UCSD-AML1 (cell line): ENCODE measurements around the gene NPTN.
"Not testable (repeated sequence)": the region's sequence is repeated elsewhere in the genome, so short reads cannot be mapped to it uniquely, and the experiment has no call there.

Experiments used
- DNase-seq: peaks from one replicate; lab custom pipeline; 2025; ENCODE audit not compliant: unreplicated experiment; lab: John Stamatoyannopoulos, UW

The NPTN gene

DNA sequence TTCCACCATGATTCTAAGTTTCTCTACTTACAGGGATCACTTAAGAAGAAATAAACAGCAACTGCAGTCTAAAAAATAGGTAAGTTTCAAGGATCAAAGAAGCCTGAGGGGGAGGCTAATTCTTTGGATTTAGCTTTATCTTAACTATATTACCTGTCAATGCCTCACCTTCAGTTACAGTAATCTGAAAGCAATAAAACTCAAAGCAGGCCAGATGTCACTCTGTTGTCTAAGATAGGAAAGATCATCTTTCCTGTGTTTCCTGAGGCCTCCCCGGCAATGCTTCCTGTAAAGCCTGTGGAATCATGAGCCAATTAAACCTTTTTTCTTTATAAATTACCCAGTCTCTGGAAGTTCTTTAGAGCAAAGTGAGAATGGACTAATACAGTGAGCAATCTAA, 60.2 kb downstream of the NPTN start:
- DNase-seq: no peak

DNA sequence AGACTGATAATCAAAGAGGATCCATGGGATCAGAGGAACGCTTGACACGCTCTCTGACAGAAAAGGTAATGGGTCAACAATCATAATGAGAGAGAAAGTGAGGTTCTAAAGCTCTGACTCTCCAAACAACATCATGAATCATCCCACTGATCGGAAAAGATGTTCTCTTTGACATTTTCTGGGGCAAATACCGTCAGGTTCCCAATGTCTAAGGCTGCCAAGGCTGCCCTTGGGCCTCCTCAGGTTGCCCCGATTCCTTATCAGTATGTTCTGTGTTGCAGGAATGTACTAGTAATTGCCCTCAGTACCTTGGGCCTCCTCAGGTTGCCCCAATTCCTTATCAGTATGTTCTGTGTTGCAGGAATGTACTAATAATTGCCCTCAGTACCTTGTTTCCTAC, 60.9 kb downstream of the NPTN start:
- DNase-seq: no peak

DNA sequence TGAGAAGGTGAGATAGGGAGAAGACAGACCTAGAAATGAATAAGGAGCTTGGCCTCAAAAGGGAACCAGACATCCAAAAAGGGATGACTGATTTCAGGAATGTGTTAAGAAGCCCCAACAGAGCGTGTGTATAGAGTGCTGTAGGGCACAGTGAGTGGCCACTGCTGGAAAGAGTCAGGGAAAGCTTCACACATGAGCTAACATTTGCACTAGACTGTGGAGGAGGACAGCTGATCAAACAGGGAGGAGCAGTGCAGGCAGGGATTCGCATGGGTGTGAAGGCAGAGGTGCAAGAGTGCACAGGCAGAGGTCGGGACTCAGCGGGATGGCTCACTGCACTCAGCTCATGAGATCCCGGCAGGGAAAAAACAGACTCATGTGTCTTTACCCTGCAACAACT, 61.8 kb downstream of the NPTN start:
- DNase-seq: no peak

DNA sequence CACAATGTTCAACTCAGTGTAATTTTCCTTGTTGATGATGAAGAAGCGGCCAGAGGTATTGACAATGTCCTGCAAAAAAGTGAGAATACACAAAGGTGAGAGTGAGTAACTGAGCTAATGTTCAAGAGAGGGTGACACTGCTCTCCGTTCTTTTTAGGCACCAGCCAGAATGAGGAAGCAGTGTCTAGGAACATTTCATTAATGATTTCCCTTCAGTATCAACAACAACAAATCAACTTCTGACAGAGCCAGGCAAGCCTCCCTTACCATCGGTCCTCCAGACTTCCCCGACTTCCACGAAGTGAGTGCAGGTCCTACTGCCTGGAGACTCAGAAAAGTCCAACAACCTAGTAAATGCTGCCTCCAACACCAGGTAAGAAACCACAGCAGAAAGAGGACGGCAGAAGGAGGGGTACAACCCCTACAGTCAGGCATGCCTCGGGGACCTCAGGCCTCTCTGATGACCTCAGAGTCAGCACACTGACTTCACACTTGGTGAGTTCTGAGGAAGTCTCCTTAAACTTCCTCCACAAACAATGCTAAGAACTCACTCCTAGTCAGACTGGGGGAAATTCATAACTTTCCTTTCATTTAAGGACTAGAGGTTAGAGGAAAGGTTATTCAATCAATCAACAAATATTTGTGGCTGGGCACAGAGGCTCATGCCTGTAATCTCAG, 62.7 kb downstream of the NPTN start:
- no peak for DNase-seq

DNA sequence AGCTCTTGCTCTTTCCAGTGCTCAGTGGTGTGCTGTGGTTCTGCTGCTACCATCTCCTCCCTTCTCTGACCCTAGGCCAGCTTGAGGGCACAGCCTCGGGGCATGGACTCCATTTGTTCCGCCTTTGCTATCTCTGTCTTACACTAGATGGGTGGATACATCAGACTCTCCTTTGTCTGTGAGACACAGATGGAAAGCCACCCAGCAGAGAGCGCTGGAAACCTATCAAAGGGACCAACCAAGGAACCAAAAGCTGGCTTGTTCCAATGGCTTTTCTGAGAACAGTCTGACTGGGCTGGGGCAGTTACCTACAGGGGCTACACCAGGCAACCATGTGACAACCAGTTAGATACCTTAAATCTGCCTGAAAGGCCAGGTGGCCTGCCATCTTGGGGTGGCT, 63.8 kb downstream of the NPTN start:
- DNase-seq: no peak

DNA sequence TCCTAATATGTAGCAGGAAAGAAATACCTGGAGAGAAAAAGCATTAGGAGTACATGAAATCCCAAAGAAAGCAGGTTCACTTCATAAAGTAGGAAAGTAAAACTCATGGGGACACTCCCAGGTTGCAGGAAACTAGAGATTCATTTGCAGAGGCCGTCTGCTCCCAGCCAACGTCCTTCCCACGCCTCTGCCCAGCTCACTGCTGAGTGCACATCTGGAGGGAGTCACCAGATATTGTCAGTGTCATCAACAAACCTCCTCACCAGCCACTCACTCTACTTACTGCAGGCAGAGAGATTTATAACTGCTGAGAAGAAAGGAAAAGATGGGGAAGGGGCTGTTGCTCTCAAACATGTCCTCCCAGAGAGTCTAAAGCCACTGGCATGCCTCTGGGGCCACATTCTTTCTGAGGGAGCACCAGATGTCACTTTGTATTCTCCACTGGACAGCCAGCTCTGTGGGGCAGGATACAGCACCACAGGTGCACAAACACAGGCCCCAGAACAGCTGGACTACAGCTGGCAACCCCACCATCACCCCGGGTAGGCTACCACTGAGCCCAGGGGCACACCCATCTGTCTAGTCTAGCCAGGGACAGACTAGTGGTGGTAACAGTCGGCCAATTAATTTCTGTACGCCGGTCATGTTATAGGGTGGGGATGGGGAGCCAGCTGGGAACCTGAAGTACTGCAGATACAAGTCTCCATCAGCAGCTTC, 64.5 kb downstream of the NPTN start:
- no peak for DNase-seq

DNA sequence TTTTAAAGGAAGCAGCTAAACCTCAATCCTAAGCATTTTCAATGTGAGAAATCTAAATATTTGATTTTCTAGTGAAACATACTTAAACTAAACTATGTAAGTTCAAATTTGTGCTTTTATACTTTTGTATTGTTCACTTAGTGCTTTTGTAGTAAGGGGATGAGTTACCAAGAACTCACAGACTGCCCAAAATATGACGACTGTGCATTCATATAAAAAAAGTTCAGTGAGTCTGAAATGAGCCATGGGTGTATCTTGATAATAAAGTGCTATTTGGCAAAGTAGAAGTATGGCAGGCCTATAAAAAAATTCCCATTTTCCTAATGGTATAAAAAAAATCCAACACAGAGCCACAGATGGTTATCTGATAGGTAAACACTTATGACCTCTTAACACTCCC, 66.2 kb downstream of the NPTN start:
- DNase-seq: no peak

DNA sequence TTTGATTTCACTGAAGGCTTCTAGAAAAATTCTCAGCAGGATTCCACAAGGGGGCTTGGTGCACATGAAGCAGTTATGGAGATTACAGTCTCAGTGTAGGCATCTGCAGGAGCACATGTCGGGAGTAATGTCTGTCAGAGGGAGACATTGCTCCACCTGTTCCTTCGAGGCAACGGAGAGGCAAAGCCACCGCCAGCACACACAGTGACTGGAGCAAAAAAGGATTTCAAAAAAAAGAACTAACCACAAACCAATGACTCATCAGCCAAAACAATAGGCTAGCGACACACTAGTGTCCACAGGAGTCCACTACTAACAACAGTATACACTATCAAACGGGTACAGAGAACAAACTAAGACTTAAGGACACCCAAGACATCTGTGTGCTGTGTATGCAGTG, 68.9 kb downstream of the NPTN start:
- peak; percentile 30 for DNase-seq

DNA sequence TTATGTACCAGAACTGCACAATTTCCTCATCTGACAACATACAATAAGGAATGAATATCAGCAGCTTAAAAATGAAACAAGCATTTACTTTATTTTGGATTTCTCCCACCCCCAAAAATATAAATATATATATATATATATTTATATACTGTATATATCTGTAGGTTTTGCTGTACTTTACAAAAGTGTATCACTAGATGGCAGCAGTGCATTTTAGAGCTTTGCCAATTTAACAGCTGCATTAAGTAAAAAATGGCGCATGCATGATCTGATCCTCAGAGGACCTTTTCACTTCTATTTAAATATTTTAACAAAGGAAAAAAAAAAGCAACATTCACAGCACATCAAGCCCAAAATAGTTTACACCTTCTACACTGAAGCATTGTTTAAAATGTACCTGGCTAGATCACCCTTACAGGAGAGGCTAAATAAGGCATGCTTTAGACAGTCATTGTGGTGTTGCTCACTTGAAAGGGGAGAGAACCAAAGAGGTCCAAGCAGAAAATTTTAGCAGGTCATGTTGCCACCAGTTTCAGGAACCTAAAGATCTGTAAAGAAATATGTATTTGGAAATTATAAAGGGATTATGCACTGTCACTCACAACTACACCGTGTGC, 72.6 kb downstream of the NPTN start:
- DNase-seq: no peak

DNA sequence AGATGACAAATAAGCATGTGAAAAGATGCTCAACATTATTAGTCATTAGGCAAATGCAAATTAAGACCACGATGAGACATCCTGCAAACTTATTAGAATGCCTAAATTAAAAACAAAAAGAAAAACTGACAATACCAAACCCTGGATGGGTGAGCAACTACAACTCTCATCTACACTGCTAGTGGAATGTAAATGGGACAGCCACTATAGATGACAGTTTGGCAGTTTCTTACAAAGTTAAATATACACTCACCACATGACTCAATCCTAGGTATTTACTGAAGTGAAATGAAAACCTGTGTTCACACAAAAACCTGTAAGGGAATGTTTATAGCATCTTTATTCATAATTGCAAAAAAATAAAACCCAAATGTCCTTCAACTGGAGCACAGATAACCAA, 74.7 kb downstream of the NPTN start:
- no peak for DNase-seq

DNA sequence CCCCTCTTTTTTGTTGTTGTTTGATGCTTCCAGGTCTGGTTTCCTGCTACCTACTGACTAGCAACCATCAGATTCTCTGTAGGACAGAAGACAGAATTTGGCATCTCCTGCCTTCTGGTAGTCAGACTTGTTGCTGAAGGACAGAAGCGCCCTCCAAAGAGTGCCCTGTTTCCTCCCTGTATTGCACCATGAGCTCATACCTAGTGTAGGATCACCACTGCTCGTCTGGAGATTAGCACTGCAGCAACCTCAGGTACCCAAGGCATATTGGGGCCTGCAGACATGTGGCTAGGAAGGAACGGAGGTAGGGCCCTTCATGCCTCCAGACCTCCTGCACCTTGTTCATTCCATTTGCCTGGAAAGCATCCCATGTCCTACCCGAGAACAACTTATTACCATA, 78.1 kb downstream of the NPTN start:
- DNase-seq: no peak

DNA sequence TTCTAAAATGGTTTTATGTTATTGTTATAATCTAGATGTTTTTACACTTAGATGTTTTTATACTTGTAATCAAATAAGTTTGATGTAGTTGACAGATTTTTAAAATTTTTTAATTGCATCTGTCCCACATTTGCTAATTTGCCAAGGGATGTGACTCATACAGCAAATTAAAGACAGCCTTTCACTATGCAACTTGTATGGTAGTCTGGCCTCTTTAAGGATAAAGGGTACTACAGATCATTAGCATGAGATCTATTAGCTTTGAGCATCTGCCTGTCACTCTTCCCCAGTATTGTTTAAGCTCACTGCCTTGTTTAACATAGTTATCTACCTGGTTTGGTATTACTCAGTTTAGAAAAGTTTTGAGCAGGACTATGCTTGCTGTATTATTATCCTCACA, 83.0 kb downstream of the NPTN start:
- no peak for DNase-seq

DNA sequence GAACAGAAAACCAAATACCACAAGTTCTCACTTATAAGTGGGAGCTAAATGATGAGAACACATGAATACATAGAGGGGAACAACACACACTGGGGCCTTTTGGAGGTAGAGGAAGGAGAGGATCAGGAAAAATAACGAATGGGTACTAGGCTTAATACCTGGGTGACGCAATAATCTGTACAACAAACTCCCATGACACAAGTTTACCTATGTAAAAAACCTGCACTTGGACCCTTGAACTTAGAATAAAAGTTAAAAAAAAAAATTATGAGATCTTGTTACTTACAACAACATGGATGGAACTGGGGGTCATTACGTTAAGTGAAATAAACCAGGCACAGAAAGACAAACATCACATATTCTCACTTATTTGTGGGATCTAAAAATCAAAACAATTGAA, 84.3 kb downstream of the NPTN start:
- DNase-seq: not testable (repeated sequence)

DNA sequence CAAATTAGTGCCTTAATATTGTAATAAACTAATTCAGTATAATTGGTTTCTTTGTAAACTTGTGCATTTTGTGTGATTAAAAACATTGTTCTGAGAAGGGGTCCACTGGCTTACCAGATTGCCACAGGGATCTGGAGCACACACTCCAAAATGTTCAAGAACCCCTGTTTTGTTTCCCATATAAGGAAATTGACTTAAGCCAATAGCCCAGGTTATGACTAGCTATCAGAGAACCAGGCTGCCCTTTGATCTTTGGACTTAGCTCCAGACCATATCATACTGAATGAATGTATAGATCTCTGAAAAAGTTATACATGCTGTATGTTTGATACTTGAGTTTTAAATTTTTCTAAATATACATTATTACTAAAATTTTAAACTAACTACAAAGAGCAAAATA, 91.7 kb downstream of the NPTN start:
- DNase-seq: no peak

DNA sequence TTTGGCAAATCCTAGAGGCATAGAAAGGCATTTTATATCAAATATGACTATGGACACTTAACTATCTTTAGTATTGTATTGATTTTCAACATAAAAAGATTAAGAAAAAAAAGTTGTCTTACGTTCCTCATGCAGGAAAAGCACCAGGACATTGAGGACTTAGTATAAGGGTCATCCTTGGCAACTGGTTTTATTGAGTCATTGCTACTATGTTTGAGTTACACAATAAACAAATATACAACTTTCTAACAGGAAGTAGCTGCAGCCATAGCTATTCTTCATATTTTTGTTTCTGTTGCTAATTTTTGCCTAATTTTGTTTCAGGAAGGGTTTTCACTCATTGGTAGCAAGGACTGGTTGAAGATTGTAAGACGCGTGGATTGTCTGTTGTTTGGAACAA, 93.0 kb downstream of the NPTN start:
- DNase-seq: no peak

DNA sequence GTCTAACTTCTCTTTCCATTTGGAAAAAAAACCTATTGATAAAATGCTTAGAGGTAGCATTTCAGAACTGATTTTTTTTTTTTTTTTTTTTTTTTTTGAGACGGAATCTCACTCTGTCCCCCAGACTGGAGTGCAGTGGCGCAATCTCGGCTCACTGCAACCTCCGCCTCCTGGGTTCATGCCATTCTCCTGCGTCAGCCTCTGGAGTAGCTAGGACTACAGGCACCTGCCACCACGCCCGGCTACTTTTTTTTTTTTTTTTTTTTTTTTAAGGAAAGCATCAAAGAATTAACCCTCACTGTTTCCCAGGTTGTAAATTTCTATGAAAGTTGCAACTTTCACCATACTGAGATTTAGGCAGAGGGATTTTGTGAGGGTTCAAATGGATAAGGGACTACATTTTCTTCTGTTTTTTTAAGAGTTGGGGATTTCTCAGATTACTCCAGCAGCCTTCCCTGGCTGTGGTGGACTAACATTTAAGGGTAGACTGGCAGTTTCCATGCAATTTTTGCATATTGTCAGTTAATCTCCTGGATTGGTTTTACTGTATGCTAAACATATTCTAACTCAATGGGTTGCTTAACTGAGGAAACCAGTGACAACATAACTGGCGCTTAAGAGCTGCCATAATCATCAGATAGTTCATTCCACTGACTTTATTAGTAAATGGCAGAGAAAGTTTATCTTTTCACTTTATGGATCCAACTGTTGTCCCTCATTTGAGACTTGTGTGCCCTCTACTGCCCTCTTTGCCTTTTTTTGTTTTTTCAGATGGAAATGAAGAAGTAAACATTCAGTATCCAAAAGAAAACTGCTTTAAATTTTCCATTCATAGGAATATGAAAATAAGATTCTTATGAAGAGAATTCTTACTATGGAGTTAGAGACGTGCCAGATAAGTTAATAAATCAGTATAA, 93.7 kb downstream of the NPTN start:
- no peak for DNase-seq

DNA sequence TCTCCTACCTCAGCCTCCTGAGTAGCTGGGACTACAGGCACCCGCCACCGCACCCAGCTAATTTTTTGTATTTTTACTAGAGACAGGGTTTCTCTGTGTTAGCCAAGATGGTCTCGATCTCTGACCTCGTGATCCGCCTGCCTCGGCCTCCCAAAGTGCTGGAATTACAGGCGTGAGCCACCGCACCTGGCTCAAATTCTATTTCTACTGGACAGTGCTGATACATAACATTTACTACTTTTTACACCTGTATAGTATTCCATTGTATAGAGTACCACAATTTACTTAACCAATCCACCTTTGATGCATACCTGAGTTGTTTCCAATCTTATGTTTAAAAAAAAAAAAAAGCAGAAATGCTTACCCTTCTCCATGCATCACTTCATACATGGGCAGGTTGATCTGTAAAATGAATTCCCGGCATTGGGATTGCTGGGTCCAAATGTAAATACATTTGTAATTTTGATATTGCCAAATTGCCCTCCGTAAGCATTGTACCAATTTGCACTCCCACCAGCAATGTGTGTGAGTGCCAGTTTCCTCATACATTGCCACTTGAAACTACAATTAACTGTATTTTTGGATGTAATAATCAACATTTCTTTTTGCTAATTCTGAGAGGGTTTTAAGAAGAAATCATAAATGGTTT, 94.5 kb downstream of the NPTN start:
- DNase-seq: no peak

DNA sequence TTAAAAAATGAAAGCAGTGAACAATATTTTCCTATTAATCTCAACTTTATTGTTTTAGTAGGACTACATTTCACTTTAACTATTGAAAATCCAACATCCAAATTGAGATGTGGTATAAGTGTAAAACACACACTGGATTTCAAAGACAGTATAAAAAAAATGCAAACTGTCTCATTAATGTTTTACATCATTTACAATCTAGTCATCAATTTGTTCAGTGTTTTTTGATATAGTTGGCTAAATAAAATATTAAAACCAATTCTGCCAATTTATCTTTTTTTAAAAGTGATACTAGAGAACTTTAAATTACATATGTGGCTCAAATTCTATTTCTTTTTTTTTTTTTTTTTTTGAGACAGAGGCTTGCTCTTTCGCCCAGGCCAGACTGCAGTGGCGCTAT, 95.1 kb downstream of the NPTN start:
- no peak for DNase-seq

DNA sequence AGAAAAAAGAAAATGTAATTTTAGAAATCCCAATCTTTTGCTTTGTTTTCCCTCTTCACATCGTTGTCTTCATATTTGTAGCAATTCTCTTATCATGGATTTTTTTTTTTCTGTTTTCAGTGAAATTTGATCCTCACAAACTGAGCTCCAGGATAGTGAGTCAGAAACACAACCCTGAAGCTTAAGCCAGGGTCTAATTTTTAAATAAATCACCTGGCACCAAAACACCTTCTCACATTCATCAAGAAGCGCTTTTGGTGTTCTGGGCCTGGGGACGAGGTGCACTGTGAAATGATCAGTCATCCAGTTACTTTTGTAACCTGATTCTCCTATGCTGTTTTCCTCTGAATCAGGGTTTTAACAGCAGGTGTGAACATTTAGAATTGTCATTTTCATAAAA, 102.5 kb downstream of the NPTN start:
- DNase-seq: no peak

DNA sequence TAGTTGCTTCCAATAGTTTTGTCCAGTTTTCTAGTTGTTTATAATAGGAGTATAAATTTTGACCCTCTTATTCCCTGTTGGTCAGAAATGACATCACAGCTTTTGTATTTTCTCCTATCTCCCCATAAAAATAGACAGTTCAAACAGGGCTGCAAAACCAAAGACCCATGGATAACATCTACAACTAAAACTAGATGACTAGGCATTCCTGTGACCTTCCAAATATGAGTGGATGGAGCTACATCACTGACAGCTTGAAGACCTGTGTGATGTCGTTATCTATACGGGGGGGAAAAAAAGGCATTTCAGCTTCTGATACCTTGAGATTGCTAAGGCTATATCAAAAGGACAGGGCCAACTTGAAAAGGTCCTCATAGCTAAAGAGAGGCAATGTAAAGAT, 105.6 kb downstream of the NPTN start:
- no peak for DNase-seq

DNA sequence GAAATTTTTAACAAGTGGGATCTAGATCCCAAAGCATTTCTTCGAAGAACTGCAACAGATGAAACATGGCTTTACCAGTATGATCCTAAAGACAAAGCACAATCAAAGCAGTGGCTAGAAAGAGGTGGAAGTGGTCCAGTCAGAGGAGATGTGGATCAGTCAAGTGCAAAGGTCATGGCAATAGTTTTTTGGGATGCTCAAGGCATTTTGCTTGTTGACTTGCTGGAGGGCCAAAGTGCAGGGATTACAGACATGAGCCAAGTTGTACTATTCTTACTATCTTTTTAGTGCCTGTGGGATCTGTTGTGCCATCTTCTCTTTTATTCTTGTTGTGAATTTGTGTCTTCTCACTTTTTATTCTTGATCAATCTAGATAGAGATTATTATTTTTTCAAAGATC, 108.3 kb downstream of the NPTN start:
- DNase-seq: no peak
